NCI-H2196 (cell line): Measurements from ENCODE around the gene PRSS2.

ENCODE experiments used
- DNase-seq: peaks from one replicate; lab custom pipeline; 2025; ENCODE audit not compliant: unreplicated experiment; lab: John Stamatoyannopoulos, UW

The PRSS2 gene

GRCh38 chr7:142785841-142786250 lies 15.1 kb downstream of the PRSS2 start:
- no peak for DNase-seq

- DNase-seq, result no peak
Measured at GRCh38 chr7:142787034-142787768, 16.4 kb downstream of the PRSS2 start.

- DNase-seq, result no peak
Measured at GRCh38 chr7:142787783-142788182, 17.0 kb downstream of the PRSS2 start.

- no peak for DNase-seq
Measured at GRCh38 chr7:142788303-142789289, 17.8 kb downstream of the PRSS2 start.

GRCh38 chr7:142789441-142789840 lies 18.7 kb downstream of the PRSS2 start:
- no peak for DNase-seq

GRCh38 chr7:142790056-142790455 lies 19.3 kb downstream of the PRSS2 start:
- no peak for DNase-seq

- DNase-seq, result no peak
Measured at GRCh38 chr7:142790555-142790954, 19.8 kb downstream of the PRSS2 start.

GRCh38 chr7:142791502-142791901 lies 20.7 kb downstream of the PRSS2 start:
- DNase-seq, result no peak

- no peak for DNase-seq
Measured at GRCh38 chr7:142792129-142792528, 21.4 kb downstream of the PRSS2 start.

- no peak for DNase-seq
Measured at GRCh38 chr7:142792593-142792992, 21.8 kb downstream of the PRSS2 start.

GRCh38 chr7:142793156-142793555 lies 22.4 kb downstream of the PRSS2 start:
- DNase-seq, result no peak

- no peak for DNase-seq
Measured at GRCh38 chr7:142795339-142795863, 24.6 kb downstream of the PRSS2 start.

- no peak for DNase-seq
Measured at GRCh38 chr7:142796001-142796500, 25.3 kb downstream of the PRSS2 start.

- DNase-seq, result no peak
Measured at GRCh38 chr7:142796501-142797390, 26.0 kb downstream of the PRSS2 start.

GRCh38 chr7:142797391-142798377 lies 26.9 kb downstream of the PRSS2 start:
- DNase-seq, result no peak

GRCh38 chr7:142798451-142799436 lies 28.0 kb downstream of the PRSS2 start:
- DNase-seq, result no peak

- DNase-seq, result no peak
Measured at GRCh38 chr7:142799437-142799835, 28.7 kb downstream of the PRSS2 start.

GRCh38 chr7:142800088-142800487 lies 29.3 kb downstream of the PRSS2 start:
- no peak for DNase-seq
